Activated CD4-positive, alpha-beta T cell treated with anti-CD3 and anti-CD28 coated beads, Interleukin-2, amount 10 ng/mL, durations not matched to agents 7 days and 5 days (primary cell): ENCODE data around the gene ECHDC3. TPM values are rescaled to one million over a fixed set of nuclear protein-coding genes. Genes with fewer than 3 reads are reported as not detected.

Source experiments
- CTCF ChIA-PET: fragments of 350-600 bp; sonication (Branson Sonifier 250); formaldehyde crosslinking; loops from one replicate; lab custom pipeline; 2021; ENCODE audit warnings: antibody characterized with exemption; lab: Charles Lee
- POLR2A ChIA-PET: fragments of 350-600 bp; sonication (Branson Sonifier 250); formaldehyde crosslinking; loops from one replicate; lab custom pipeline; 2021; ENCODE audit warnings: antibody characterized with exemption; lab: Charles Lee
- DNase-seq: peaks from one replicate; pipeline ENCODE4 v3.0.0-alpha.2; 2020
- H3K27ac Mint-ChIP-seq: one replicate; pipeline ENCODE4 v1.8.0; 2021; ENCODE audit warnings: mild to moderate bottlenecking, moderate library complexity, mixed read lengths
- H3K27me3 Mint-ChIP-seq: one replicate; pipeline ENCODE4 v1.8.0; 2021; ENCODE audit warnings: mixed read lengths
- H3K36me3 Mint-ChIP-seq: one replicate; pipeline ENCODE4 v1.8.0; 2021; ENCODE audit warnings: low read depth, mixed read lengths
- H3K4me1 Mint-ChIP-seq: one replicate; pipeline ENCODE4 v1.8.0; 2021; ENCODE audit warnings: mixed read lengths
- H3K4me3 Mint-ChIP-seq: one replicate; pipeline ENCODE4 v1.8.0; 2021; ENCODE audit warnings: mild to moderate bottlenecking, moderate library complexity, mixed read lengths
- H3K9me3 Mint-ChIP-seq: one replicate; pipeline ENCODE4 v1.8.0; 2021; ENCODE audit warnings: mixed read lengths
- total RNA-seq, 2 experiments: library from RNA; stranded (reverse); gene quantifications; one replicate each; pipeline ENCODE4 v1.2.3, GENCODE V29; 2021

The ECHDC3 gene
- total RNA-seq, 2 experiments from 2014 or later: 1.0 to 1.1 TPM

DNA sequence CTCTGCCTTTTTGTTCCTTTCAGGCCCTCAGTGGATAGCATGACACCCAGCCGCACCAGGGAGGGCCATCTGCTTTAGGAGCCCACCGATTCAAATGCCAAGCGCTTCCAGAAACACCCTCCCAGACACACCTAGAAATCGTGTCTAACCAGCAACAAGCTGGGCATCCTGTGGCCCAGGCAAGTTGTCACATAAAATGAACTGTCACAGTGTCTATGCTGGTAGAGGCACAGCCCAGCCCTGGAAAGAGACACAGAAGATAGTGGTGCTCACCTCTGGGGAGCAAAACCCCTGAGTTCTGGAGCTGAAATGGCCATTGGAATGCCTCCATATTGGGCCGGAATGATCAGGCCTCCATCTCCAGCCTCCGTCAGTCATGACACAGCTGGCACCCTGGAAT lies 38.9 kb downstream of the ECHDC3 start:
- CTCF ChIA-PET: no interaction called here
- DNase-seq: no peak
- Mint-ChIP-seq H3K27ac (no peak overlapping the region), H3K4me3 (no peak overlapping the region), H3K27me3 (peaks cover 7% of the 10 kb centered on the region), H3K9me3 (no peaks in the 10 kb centered on the region), H3K4me1 (peaks cover 4% of the 10 kb centered on the region), H3K36me3 (no peaks in the 10 kb centered on the region)
- POLR2A ChIA-PET: no interaction called here

GRCh38 chr10:11782793-11783557 lies 40.8 kb downstream of the ECHDC3 start:
- POLR2A ChIA-PET: interaction anchor here (0.6 kb wide), 1 partner anchor 50 kb away, joined by 3 read pairs; no protein-coding TSS in a partner anchor
- peaks cover 4% of the 10 kb centered on the region for H3K4me1 Mint-ChIP-seq
- no peak overlapping the region for H3K27ac Mint-ChIP-seq
- CTCF ChIA-PET: interaction anchor here (0.7 to 2.4 kb wide), 7 partner anchors 10 to 1159 kb away, joined by 3 to 8 read pairs (median 3); no protein-coding TSS in a partner anchor
- peak; percentile 40 for DNase-seq
- no peak overlapping the region for H3K4me3 Mint-ChIP-seq
- H3K9me3 Mint-ChIP-seq: no peaks in the 10 kb centered on the region
- H3K27me3 Mint-ChIP-seq: peaks cover 9% of the 10 kb centered on the region
- no peaks in the 10 kb centered on the region for H3K36me3 Mint-ChIP-seq

- peaks cover 9% of the 10 kb centered on the region for H3K27me3 Mint-ChIP-seq
- H3K27ac Mint-ChIP-seq: no peak overlapping the region
- H3K4me1 Mint-ChIP-seq: peaks cover 4% of the 10 kb centered on the region
- POLR2A ChIA-PET: no interaction called here
- DNase-seq: no peak
- CTCF ChIA-PET: interaction anchor here (0.8 to 2.4 kb wide), 6 partner anchors 11 to 1159 kb away, joined by 3 to 8 read pairs (median 3); no protein-coding TSS in a partner anchor
- H3K4me3 Mint-ChIP-seq: no peak overlapping the region
- H3K36me3 Mint-ChIP-seq: no peaks in the 10 kb centered on the region
- no peaks in the 10 kb centered on the region for H3K9me3 Mint-ChIP-seq
These were observed 41.3 kb downstream of the ECHDC3 start for GRCh38 chr10:11783558-11783865.

DNA sequence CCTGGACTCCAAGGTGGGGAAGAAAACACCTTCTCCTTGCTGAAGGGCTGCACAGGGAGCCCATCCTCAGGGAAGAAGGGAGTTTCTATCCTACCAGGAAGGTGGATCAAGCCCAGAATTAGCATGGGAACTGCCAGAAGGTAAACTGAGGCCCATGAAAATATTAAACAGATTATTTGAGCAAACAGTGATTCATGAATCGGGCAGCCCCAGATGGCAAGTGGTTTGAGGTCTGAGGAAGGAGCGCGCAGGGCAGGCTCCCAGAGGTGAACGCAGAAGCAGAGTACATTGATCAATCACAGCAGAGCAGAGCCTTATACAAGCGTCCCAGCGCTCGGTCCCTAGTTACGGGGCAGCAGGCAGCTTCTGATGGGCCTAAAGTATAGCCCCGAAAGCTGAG lies 45.2 kb downstream of the ECHDC3 start:
- CTCF ChIA-PET: interaction anchor here (0.7 kb wide), 1 partner anchor 11 kb away, joined by 3 read pairs; no protein-coding TSS in a partner anchor
- Mint-ChIP-seq H3K4me1 (peaks cover 4% of the 10 kb centered on the region), H3K27me3 (peaks cover 7% of the 10 kb centered on the region), H3K36me3 (no peaks in the 10 kb centered on the region), H3K27ac (no peak overlapping the region), H3K4me3 (no peak overlapping the region), H3K9me3 (no peaks in the 10 kb centered on the region)
- DNase-seq: no peak
- POLR2A ChIA-PET: no interaction called here

- peaks cover 7% of the 10 kb centered on the region for H3K27me3 Mint-ChIP-seq
- no peak overlapping the region for H3K4me3 Mint-ChIP-seq
- peaks cover 1% of the 10 kb centered on the region for H3K4me1 Mint-ChIP-seq
- H3K36me3 Mint-ChIP-seq: no peaks in the 10 kb centered on the region
- ChIA-PET CTCF (interaction anchor here (0.7 kb wide), 1 partner anchor 10 kb away, joined by 3 read pairs; no protein-coding TSS in a partner anchor), POLR2A (no interaction called here)
- no peaks in the 10 kb centered on the region for H3K9me3 Mint-ChIP-seq
- H3K27ac Mint-ChIP-seq: no peak overlapping the region
- DNase-seq: no peak
These were observed 45.7 kb downstream of the ECHDC3 start for GRCh38 chr10:11787846-11788245.

DNA sequence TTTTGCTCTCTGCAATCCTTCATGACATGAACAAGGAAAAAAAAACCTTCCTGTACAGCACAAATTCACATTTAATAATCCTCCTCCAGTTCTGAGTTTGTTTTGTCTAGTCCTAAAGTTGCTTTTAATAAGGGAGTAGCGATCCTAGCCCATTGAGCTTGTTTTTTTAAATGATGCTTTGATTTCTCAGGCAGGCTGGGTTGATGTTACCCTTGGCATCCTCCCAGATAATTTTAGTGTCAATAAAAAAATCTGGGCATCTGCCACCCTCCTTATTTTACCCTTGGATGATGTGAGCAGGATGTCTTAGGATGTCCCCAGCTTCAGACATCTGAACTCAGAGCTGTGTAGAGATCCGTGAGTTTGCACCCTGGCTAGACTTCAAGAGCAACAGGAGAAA lies 47.1 kb downstream of the ECHDC3 start:
- H3K36me3 Mint-ChIP-seq: no peaks in the 10 kb centered on the region
- no peak overlapping the region for H3K4me3 Mint-ChIP-seq
- DNase-seq: no peak
- no peaks in the 10 kb centered on the region for H3K4me1 Mint-ChIP-seq
- no peaks in the 10 kb centered on the region for H3K9me3 Mint-ChIP-seq
- POLR2A ChIA-PET: interaction anchor here (0.5 kb wide), 1 partner anchor 14 kb away, joined by 4 read pairs; no protein-coding TSS in a partner anchor
- CTCF ChIA-PET: no interaction called here
- peaks cover 7% of the 10 kb centered on the region for H3K27me3 Mint-ChIP-seq
- no peak overlapping the region for H3K27ac Mint-ChIP-seq

DNA sequence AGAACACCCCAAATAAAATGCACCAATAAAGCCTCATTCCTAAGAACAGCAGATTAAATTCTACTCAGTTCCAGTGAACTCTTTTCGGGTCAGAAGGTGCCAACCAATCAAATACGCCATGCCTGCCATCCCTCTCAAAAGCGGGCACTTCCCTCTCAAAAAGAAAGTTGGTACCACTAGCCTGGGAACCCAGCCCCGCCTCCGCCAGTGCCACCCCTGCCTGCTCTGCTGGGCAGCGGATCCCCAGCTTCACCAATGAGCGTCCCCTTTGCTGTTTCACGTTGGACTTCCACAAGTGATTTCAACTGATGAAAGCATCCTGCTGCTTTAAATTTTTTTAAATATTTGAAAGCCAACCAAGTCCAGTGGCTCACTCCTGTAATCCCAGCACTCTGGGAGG lies 47.8 kb downstream of the ECHDC3 start:
- Mint-ChIP-seq H3K27me3 (peaks cover 4% of the 10 kb centered on the region), H3K4me3 (no peak overlapping the region), H3K4me1 (no peaks in the 10 kb centered on the region), H3K27ac (no peak overlapping the region), H3K36me3 (no peaks in the 10 kb centered on the region), H3K9me3 (no peaks in the 10 kb centered on the region)
- no peak for DNase-seq
- POLR2A ChIA-PET: no interaction called here
- CTCF ChIA-PET: no interaction called here

GRCh38 chr10:11793762-11794479 lies 51.7 kb downstream of the ECHDC3 start:
- no peak overlapping the region for H3K4me3 Mint-ChIP-seq
- H3K27me3 Mint-ChIP-seq: no peaks in the 10 kb centered on the region
- ChIA-PET POLR2A (no interaction called here), CTCF (no interaction called here)
- H3K4me1 Mint-ChIP-seq: no peaks in the 10 kb centered on the region
- H3K27ac Mint-ChIP-seq: no peak overlapping the region
- no peak for DNase-seq
- no peaks in the 10 kb centered on the region for H3K36me3 Mint-ChIP-seq
- H3K9me3 Mint-ChIP-seq: no peaks in the 10 kb centered on the region

DNA sequence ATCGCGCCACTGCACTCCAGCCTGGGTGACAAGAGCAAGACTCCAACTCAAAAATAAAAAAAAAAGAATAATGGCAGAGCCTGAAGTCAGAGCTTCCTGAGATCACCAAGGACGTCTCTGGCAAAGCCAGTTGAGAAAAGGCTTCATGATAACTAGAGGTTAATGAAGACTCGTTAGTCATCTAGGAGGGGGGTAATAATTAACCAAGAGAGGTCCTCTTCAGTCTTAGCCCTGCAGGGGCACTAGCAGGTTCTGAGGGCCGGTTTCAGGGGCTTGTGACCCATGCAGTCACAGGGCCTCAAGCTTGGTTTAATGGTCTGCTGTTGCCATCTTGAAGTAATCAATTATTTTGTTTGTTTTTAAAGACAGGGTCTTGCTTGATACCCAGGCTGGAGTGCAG lies 52.4 kb downstream of the ECHDC3 start:
- no peak for DNase-seq
- ChIA-PET CTCF (no interaction called here), POLR2A (no interaction called here)
- Mint-ChIP-seq H3K27ac (no peak overlapping the region), H3K9me3 (no peaks in the 10 kb centered on the region), H3K27me3 (no peaks in the 10 kb centered on the region), H3K4me3 (no peak overlapping the region), H3K36me3 (no peaks in the 10 kb centered on the region), H3K4me1 (no peaks in the 10 kb centered on the region)

- ChIA-PET POLR2A (no interaction called here), CTCF (no interaction called here)
- no peak for DNase-seq
- Mint-ChIP-seq H3K9me3 (no peaks in the 10 kb centered on the region), H3K4me3 (no peak overlapping the region), H3K4me1 (no peaks in the 10 kb centered on the region), H3K27me3 (no peaks in the 10 kb centered on the region), H3K36me3 (no peaks in the 10 kb centered on the region), H3K27ac (no peak overlapping the region)
These were observed 53.1 kb downstream of the ECHDC3 start for GRCh38 chr10:11795101-11795920.

DNA sequence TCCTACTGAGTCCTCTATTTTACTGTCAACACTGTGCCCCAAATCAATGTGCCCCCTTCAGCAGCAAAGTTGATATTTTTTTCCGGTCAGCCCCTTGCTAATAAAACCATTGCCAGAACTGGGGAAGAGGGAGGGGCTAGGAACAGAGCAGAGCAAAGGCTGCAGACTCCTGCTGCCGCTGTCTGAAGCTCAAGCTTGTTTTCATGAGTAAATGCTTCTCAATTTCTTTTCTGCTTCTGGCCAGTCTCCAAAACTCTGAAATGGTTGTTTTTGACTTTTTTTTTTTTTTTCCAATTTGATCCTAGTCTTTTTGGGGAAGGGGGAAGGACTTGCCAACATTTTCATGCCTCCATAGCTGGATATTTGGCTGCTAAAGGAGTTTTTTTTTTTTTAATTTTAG lies 54.3 kb downstream of the ECHDC3 start:
- Mint-ChIP-seq H3K27me3 (no peaks in the 10 kb centered on the region), H3K9me3 (no peaks in the 10 kb centered on the region), H3K27ac (no peak overlapping the region), H3K4me3 (no peak overlapping the region), H3K4me1 (no peaks in the 10 kb centered on the region), H3K36me3 (no peaks in the 10 kb centered on the region)
- CTCF ChIA-PET: interaction anchor here (0.7 kb wide), 1 partner anchor 443 kb away, joined by 4 read pairs; no protein-coding TSS in a partner anchor
- POLR2A ChIA-PET: no interaction called here
- DNase-seq: no peak

DNA sequence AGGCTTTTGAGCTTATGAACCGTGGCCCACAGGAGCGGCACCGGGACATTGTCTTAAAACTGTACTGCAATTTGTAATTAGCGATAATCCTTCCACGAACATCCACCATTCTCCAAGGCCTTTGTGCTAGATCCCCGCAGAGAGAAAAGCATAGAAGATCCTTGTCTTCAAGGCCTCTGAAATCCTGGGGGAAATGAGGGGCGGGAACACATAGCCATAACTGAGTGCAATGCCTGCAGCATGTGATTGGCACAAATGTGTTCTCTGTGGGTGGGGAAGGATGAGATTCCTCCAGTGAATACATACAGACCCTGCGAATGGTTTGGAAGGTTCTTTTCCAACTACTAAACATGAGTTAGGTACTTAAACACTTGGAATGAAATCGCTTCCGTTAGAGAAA lies 55.1 kb downstream of the ECHDC3 start:
- POLR2A ChIA-PET: no interaction called here
- Mint-ChIP-seq H3K27me3 (peaks cover 2% of the 10 kb centered on the region), H3K36me3 (no peaks in the 10 kb centered on the region), H3K4me1 (no peaks in the 10 kb centered on the region), H3K4me3 (no peak overlapping the region), H3K9me3 (no peaks in the 10 kb centered on the region), H3K27ac (no peak overlapping the region)
- CTCF ChIA-PET: interaction anchor here (0.7 kb wide), 1 partner anchor 443 kb away, joined by 4 read pairs; no protein-coding TSS in a partner anchor
- no peak for DNase-seq
